Measurements from ENCODE around the gene CENPM.

GRCh38 chr22:41995211-41995610 lies 48.3 kb upstream of the CENPM start:
- TF ChIP-seq CTCF (conservative IDR thresholded peaks at IDR 0.05 in 1 of 2, IDR thresholded peaks at IDR 0.05 in 1 of 2; ENCODE audit: low read depth in 1 of 2, low read length in 2 of 2) = no peak
- TF ChIP-seq EZH2 (IDR thresholded peaks at IDR 0.05; ENCODE audit: low read length, missing control alignments) = no peak
